Measurements from ENCODE around the gene EGLN3. TPM values are rescaled to one million over a fixed set of nuclear protein-coding genes. Genes with fewer than 3 reads are reported as not detected.
"Not testable (repeated sequence)": the region's sequence is repeated elsewhere in the genome, so short reads cannot be mapped to it uniquely, and the experiment has no call there.

Gene EGLN3
- total RNA-seq, 1 experiment from 2014 or later: 4.3 TPM

- peak; percentile 41 for DNase-seq (ENCODE audit: low read depth)
These were observed 12.5 kb downstream of the EGLN3 start for GRCh38 chr14:33938131-33938949.

- no peak for DNase-seq (ENCODE audit: low read depth)
These were observed 14.5 kb downstream of the EGLN3 start for GRCh38 chr14:33936391-33936790.

GRCh38 chr14:33934938-33935337, 15.9 kb downstream of the EGLN3 start:
- DNase-seq (ENCODE audit: low read depth): no peak

- DNase-seq (ENCODE audit: low read depth): peak; percentile 29
These were observed 16.7 kb downstream of the EGLN3 start for GRCh38 chr14:33934043-33934750.

- DNase-seq (ENCODE audit: low read depth): no peak
These were observed 17.4 kb downstream of the EGLN3 start for GRCh38 chr14:33933386-33933933.

- DNase-seq (ENCODE audit: low read depth): peak; percentile 52
These were observed 18.1 kb downstream of the EGLN3 start for GRCh38 chr14:33932576-33933345.

- DNase-seq (ENCODE audit: low read depth): no peak
These were observed 18.8 kb downstream of the EGLN3 start for GRCh38 chr14:33932033-33932432.

- no peak for DNase-seq (ENCODE audit: low read depth)
These were observed 19.4 kb downstream of the EGLN3 start for GRCh38 chr14:33931461-33931860.

- peak; percentile 44 for DNase-seq (ENCODE audit: low read depth)
These were observed 20.4 kb downstream of the EGLN3 start for GRCh38 chr14:33930439-33930838.

GRCh38 chr14:33929799-33930408, 21.0 kb downstream of the EGLN3 start:
- no peak for DNase-seq (ENCODE audit: low read depth)

- DNase-seq (ENCODE audit: low read depth): no peak
These were observed 22.0 kb downstream of the EGLN3 start for GRCh38 chr14:33928895-33929294.

- no peak for DNase-seq (ENCODE audit: low read depth)
These were observed 22.9 kb downstream of the EGLN3 start for GRCh38 chr14:33927944-33928343.

GRCh38 chr14:33926967-33927366, 23.9 kb downstream of the EGLN3 start:
- DNase-seq (ENCODE audit: low read depth): not testable (repeated sequence)

GRCh38 chr14:33925946-33926345, 24.9 kb downstream of the EGLN3 start:
- DNase-seq (ENCODE audit: low read depth): no peak

- DNase-seq (ENCODE audit: low read depth): no peak
These were observed 25.6 kb downstream of the EGLN3 start for GRCh38 chr14:33925235-33925634.

- DNase-seq (ENCODE audit: low read depth): no peak
These were observed 26.2 kb downstream of the EGLN3 start for GRCh38 chr14:33924566-33925100.

- peak; percentile 32 for DNase-seq (ENCODE audit: low read depth)
These were observed 28.7 kb downstream of the EGLN3 start for GRCh38 chr14:33922125-33922524.

- DNase-seq (ENCODE audit: low read depth): no peak
These were observed 32.6 kb downstream of the EGLN3 start for GRCh38 chr14:33918256-33918655.

- DNase-seq (ENCODE audit: low read depth): no peak
These were observed 33.2 kb downstream of the EGLN3 start for GRCh38 chr14:33917661-33918060.

- DNase-seq (ENCODE audit: low read depth): peak; percentile 77
These were observed 34.0 kb downstream of the EGLN3 start for GRCh38 chr14:33916663-33917565.

Data from Daoy (cell line).